ENCODE data around the gene SYNRG. TPM values are rescaled to one million over a fixed set of nuclear protein-coding genes. Genes with fewer than 3 reads are reported as not detected.

SYNRG gene
- total RNA-seq, 1 experiment from 2014 or later = 9.7 TPM

DNA sequence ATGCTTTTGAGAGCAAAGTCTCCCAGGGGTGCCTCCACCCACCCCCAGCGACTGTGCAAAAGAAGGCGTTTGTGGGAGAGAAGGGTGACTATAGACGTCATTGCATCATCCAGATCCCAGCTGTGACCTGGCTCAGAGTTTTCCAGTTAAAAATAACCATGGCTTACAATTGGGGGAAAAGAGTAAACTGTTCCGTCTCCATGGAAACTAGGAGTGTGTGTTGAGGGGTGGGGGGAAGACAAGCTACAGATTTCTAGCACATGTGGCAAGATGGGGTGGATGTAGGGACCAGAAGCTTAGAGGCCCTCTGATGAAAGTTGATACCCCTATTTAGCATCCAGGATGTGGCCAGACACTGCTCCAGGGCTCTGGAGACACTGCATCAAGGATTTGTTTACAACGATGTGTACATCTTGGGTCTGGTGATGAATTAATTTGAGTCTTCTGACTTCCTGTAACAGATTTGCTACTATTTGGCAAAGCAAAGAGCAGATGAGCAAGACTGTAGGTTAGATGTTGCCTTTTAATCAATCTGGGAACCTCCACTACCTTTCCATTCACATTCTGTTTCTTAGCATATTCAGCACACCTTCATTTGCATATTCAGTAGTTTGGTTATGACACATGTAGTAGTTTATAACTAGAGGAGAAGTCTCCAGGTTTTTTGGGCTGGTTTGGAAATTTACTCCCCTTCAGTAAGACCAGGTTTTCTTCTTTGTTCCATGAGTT lies 125.7 kb downstream of the SYNRG start:
- H3K27me3 ChIP-seq (ENCODE audit: low read length) = no peaks in the 10 kb centered on the region
- H3K9ac ChIP-seq (ENCODE audit: low read length) = no peak overlapping the region
- H3K79me2 ChIP-seq (ENCODE audit: low read length) = no peaks in the 10 kb centered on the region
- POLR2A ChIA-PET (ENCODE audit: unreplicated experiment) = no interaction called here
- TF ChIP-seq EZH2 (IDR thresholded peaks at IDR 0.05; ENCODE audit: low read length, unreplicated experiment) = no peak
- TF ChIP-seq, protein P1, sequence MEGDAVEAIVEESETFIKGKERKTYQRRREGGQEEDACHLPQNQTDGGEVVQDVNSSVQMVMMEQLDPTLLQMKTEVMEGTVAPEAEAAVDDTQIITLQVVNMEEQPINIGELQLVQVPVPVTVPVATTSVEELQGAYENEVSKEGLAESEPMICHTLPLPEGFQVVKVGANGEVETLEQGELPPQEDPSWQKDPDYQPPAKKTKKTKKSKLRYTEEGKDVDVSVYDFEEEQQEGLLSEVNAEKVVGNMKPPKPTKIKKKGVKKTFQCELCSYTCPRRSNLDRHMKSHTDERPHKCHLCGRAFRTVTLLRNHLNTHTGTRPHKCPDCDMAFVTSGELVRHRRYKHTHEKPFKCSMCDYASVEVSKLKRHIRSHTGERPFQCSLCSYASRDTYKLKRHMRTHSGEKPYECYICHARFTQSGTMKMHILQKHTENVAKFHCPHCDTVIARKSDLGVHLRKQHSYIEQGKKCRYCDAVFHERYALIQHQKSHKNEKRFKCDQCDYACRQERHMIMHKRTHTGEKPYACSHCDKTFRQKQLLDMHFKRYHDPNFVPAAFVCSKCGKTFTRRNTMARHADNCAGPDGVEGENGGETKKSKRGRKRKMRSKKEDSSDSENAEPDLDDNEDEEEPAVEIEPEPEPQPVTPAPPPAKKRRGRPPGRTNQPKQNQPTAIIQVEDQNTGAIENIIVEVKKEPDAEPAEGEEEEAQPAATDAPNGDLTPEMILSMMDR (conservative IDR thresholded peaks at IDR 0.05; ENCODE audit: low read depth, low read length) = no peak
- no peak for TF ChIP-seq EZH2phosphoT487 (IDR thresholded peaks at IDR 0.05; ENCODE audit: borderline replicate concordance, low read length)
- no peak overlapping the region for H3K4me3 ChIP-seq (ENCODE audit: low read length)
- no peaks in the 10 kb centered on the region for H3F3A ChIP-seq (ENCODE audit: low read length, unreplicated experiment)
- intact Hi-C loops (cut with micrococcal nuclease) = loop anchor here (10.0 kb wide), 1 partner anchor 79 kb away; the partner anchor contains the start of genes ACACA and TADA2A
- H4K20me1 ChIP-seq (ENCODE audit: low read length) = no peaks in the 10 kb centered on the region
- DNase-seq (no peak), ATAC-seq (no peak)
- no peak overlapping the region for H2AFZ ChIP-seq (ENCODE audit: low read length)
- no TSS peak for BruUV-seq (replicated peaks)
- H3K9me2 ChIP-seq (replicated peaks; ENCODE audit: low read length) = no peaks in the 10 kb centered on the region
- H3K4me1 ChIP-seq (ENCODE audit: insufficient read depth, low read length) = peaks cover 18% of the 10 kb centered on the region
- H3K27ac ChIP-seq (ENCODE audit: low read length) = no peak overlapping the region
- H3K9me3 ChIP-seq (ENCODE audit: low read length) = no peaks in the 10 kb centered on the region
- H3K36me3 ChIP-seq (ENCODE audit: low read depth, low read length) = peaks cover 5% of the 10 kb centered on the region; the same call in 1 of the 2 replicates
- CTCF ChIA-PET = no interaction called here
- H3K4me2 ChIP-seq (ENCODE audit: low read length) = no peak overlapping the region

DNA sequence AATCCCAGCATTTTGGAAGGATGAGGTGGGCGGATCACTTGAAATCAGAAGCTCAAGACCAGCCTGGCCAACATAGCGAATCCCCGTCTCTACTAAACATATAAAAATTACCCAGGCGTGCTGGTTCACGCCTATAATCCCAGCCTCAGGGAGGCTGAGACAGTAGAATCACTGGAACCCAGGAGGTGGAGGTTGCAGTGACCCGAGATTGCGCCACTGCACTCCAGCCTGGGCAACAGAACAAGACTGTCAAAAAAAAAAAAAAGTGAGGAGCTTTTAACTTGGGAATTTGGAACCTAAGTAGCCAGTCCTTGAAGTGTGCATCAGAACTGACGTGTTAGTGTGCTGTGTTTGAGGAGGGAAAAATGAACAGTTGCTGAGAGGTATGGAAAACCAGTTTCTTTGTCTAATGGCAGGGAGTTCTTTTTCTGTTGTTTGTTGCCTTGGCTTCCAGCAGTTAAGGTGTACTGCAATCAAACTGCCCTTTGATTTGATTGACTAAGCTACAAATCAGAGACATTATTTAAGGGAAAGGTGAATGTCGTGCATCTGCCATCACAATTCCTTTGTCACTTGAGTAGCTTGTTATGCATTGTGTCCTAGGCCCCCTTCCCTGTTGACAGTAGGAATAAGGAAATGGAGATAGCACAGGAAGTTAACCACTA lies 128.1 kb downstream of the SYNRG start:
- H3F3A ChIP-seq (ENCODE audit: low read length, unreplicated experiment) = no peaks in the 10 kb centered on the region
- no peaks in the 10 kb centered on the region for H3K9me3 ChIP-seq (ENCODE audit: low read length)
- DNase-seq (no peak), ATAC-seq (no peak)
- H4K20me1 ChIP-seq (ENCODE audit: low read length) = no peaks in the 10 kb centered on the region
- intact Hi-C loops (cut with micrococcal nuclease) = loop anchor here (10.0 kb wide), 1 partner anchor 76 kb away; the partner anchor contains the start of genes ACACA and TADA2A
- BruUV-seq (replicated peaks) = no TSS peak
- H3K27me3 ChIP-seq (ENCODE audit: low read length) = no peaks in the 10 kb centered on the region
- ChIA-PET CTCF (interaction anchor here (0.6 kb wide), 1 partner anchor 9 kb away, joined by 3 read pairs; the partner anchor contains the start of gene DUSP14), POLR2A (ENCODE audit: unreplicated experiment) (no interaction called here)
- no peak overlapping the region for H2AFZ ChIP-seq (ENCODE audit: low read length)
- H3K27ac ChIP-seq (ENCODE audit: low read length) = no peak overlapping the region
- TF ChIP-seq EZH2phosphoT487 (IDR thresholded peaks at IDR 0.05; ENCODE audit: borderline replicate concordance, low read length) = no peak
- peaks cover 18% of the 10 kb centered on the region for H3K4me1 ChIP-seq (ENCODE audit: insufficient read depth, low read length)
- H3K4me3 ChIP-seq (ENCODE audit: low read length) = no peak overlapping the region
- H3K4me2 ChIP-seq (ENCODE audit: low read length) = no peak overlapping the region
- no peaks in the 10 kb centered on the region for H3K9me2 ChIP-seq (replicated peaks; ENCODE audit: low read length)
- peaks cover 11% of the 10 kb centered on the region; the same call in 1 of the 2 replicates for H3K36me3 ChIP-seq (ENCODE audit: low read depth, low read length)
- H3K79me2 ChIP-seq (ENCODE audit: low read length) = no peaks in the 10 kb centered on the region
- no peak overlapping the region for H3K9ac ChIP-seq (ENCODE audit: low read length)

DNA sequence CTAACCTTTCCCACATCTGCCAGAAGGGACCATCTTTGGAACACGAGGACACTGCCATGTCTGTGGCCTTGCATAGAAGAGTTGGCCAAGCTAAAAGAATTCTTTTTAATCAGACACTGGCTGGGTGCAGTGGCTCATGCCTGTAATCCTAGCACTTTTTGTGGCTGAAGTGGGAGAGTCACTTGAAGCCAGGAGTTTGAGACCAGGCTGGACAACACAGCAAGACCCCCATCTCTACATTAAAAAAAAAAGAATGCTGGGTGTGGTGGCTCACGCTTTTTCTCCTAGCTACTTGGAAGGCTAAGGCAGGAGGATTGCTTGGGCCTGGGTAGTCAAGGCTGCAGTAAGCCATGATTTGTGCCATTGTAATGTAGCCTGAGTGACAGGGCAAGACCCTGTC lies 128.8 kb downstream of the SYNRG start:
- no peaks in the 10 kb centered on the region for H3K9me3 ChIP-seq (ENCODE audit: low read length)
- no peak overlapping the region for H3K4me2 ChIP-seq (ENCODE audit: low read length)
- TF ChIP-seq, protein P1 (conservative IDR thresholded peaks at IDR 0.05; ENCODE audit: low read depth, low read length) = no peak
- TF ChIP-seq EZH2 (IDR thresholded peaks at IDR 0.05; ENCODE audit: low read length, unreplicated experiment) (no peak), EZH2phosphoT487 (IDR thresholded peaks at IDR 0.05; ENCODE audit: borderline replicate concordance, low read length) (no peak)
- DNase-seq (no peak), ATAC-seq (no peak)
- H3K9ac ChIP-seq (ENCODE audit: low read length) = no peak overlapping the region
- no peak overlapping the region for H3K27ac ChIP-seq (ENCODE audit: low read length)
- ChIA-PET POLR2A (ENCODE audit: unreplicated experiment) (no interaction called here), CTCF (no interaction called here)
- BruUV-seq (replicated peaks) = no TSS peak
- H3K9me2 ChIP-seq (replicated peaks; ENCODE audit: low read length) = no peaks in the 10 kb centered on the region
- H3K4me3 ChIP-seq (ENCODE audit: low read length) = no peak overlapping the region
- H3K36me3 ChIP-seq (ENCODE audit: low read depth, low read length) = peaks cover 11% of the 10 kb centered on the region; the same call in 1 of the 2 replicates
- H3K79me2 ChIP-seq (ENCODE audit: low read length) = no peaks in the 10 kb centered on the region
- H3K27me3 ChIP-seq (ENCODE audit: low read length) = no peaks in the 10 kb centered on the region
- intact Hi-C loops (cut with micrococcal nuclease) = loop anchor here (10.0 kb wide), 1 partner anchor 76 kb away; the partner anchor contains the start of genes ACACA and TADA2A
- H3K4me1 ChIP-seq (ENCODE audit: insufficient read depth, low read length) = peaks cover 25% of the 10 kb centered on the region
- no peaks in the 10 kb centered on the region for H3F3A ChIP-seq (ENCODE audit: low read length, unreplicated experiment)
- H2AFZ ChIP-seq (ENCODE audit: low read length) = no peak overlapping the region
- no peaks in the 10 kb centered on the region for H4K20me1 ChIP-seq (ENCODE audit: low read length)
